Measurements from ENCODE around the gene TLN1. TPM values are rescaled to one million over a fixed set of nuclear protein-coding genes. Genes with fewer than 3 reads are reported as not detected.

TLN1 gene
- polyA plus RNA-seq, 3 donors: 46.6 to 251 (median 93.0) TPM

DNA sequence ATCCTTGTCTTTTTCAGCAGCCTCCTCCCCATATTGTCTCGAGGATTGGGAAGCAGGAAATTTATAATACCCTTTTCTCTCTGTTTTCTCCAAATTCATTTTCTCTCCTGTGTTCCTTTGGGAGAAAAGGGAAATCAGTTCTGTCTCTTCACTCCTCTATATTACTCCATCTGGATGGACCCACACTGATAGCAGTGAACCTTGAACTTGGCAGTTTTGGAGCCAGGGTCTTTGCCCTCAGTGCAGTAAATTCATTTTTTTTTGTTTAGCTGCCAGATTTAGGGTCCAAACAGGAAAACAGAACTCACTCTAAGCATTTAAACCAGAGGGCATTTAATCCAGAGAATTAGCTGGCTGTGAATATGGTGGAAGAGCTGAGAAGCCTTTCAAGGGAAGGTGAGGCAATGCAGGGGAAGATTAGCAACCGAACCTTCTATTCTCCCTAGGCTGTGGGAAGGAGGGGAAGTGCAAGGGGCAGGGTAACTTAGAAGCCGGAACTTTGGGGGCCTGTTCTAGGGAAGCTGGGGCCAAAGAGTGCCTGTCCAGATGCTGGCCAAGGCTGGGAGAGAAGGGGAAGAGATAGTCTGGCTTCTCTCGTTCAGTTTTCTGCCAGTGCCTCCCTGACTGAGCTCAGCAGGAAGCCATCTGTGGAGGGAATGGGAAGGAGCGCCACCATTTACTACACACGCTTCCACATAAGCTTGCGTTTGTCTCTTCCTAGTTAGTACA, 43.1 kb upstream of the TLN1 start:
- 0% methylated on average over 2 of the region's 7 CpGs for WGBS (ENCODE audit: insufficient coverage)
- Histone ChIP-seq H3K27ac (ENCODE audit: low read depth in 1 of 2, low read length in 2 of 2) (peak overlapping the region in 1 of 2 donors; percentile 32), H2AFZ (ENCODE audit: insufficient read depth, low read depth, low read length, poor library complexity, severe bottlenecking) (peak overlapping the region; percentile 49), H3K36me3 (replicated peaks in 1 of 2; ENCODE audit: control insufficient read depth in 1 of 2, insufficient read depth in 2 of 2, low read length in 2 of 2) (no peaks in the 10 kb centered on the region), H3K4me1 (ENCODE audit: control insufficient read depth in 1 of 2, insufficient read depth in 2 of 2, low read length in 2 of 2) (peaks cover 15 to 16% of the 10 kb centered on the region in 2 donors), H3K4me2 (replicated peaks; ENCODE audit: extremely low read depth, low read length, poor library complexity, severe bottlenecking) (peak overlapping the region; percentile 46), H4K20me1 (ENCODE audit: insufficient read depth, low read length) (no peaks in the 10 kb centered on the region), H3K27me3 (ENCODE audit: control insufficient read depth in 2 of 2, insufficient read depth in 2 of 2, low read length in 2 of 2) (no peaks in the 10 kb centered on the region), H3K79me2 (ENCODE audit: insufficient read depth, low read length) (no peaks in the 10 kb centered on the region), H3K4me3 (replicated peaks in 1 of 3; ENCODE audit: low read depth in 2 of 3, low read length in 3 of 3) (peak overlapping the region in 1 of 3 experiments; percentile 18), H3K9me3 (replicated peaks in 1 of 2; ENCODE audit: control insufficient read depth in 1 of 2, insufficient read depth in 1 of 2, low read length in 2 of 2) (no peaks in the 10 kb centered on the region), H3K9ac (ENCODE audit: insufficient read depth, low read length, poor library complexity, severe bottlenecking) (no peak overlapping the region)
- Mint-ChIP-seq H3K36me3 (no peaks in the 10 kb centered on the region), H3K27ac (peak overlapping the region in 5 of 7 donors; percentile 21 to 80 (median 69)), H3K4me1 (peaks cover 16% of the 10 kb centered on the region), H3K9me3 (no peaks in the 10 kb centered on the region), H3K4me3 (peak overlapping the region in 1 of 2 donors; percentile 57), H3K27me3 (ENCODE audit: low read depth in 3 of 3) (peaks cover 0 to 2% (median 1%) of the 10 kb centered on the region in 3 donors)
- DNase-seq: peak; percentile 32 to 43 (median 40)
- TF ChIP-seq, protein P1, sequence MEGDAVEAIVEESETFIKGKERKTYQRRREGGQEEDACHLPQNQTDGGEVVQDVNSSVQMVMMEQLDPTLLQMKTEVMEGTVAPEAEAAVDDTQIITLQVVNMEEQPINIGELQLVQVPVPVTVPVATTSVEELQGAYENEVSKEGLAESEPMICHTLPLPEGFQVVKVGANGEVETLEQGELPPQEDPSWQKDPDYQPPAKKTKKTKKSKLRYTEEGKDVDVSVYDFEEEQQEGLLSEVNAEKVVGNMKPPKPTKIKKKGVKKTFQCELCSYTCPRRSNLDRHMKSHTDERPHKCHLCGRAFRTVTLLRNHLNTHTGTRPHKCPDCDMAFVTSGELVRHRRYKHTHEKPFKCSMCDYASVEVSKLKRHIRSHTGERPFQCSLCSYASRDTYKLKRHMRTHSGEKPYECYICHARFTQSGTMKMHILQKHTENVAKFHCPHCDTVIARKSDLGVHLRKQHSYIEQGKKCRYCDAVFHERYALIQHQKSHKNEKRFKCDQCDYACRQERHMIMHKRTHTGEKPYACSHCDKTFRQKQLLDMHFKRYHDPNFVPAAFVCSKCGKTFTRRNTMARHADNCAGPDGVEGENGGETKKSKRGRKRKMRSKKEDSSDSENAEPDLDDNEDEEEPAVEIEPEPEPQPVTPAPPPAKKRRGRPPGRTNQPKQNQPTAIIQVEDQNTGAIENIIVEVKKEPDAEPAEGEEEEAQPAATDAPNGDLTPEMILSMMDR (IDR thresholded peaks at IDR 0.05): no peak
- intact Hi-C loops (cut with micrococcal nuclease): no loop called here

DNA sequence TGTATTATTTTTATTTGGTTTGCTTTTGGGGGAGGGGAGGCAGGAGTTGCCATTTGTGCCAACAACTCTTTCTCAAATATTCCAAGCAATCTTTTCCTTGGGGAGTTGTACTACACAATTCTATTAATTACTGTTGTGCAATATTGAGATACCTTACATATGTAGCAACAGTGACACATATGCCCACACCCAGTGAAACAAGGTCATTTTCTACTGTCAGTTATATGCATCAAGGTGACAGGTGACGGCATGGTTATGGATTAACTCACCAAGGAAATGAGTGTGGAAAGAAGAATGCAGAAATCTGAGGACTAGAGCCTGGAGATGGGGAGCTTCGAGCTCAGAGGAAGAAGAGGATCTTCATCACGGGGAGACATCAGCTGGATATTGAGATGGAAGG, 39.9 kb upstream of the TLN1 start:
- Mint-ChIP-seq H3K9me3 (no peaks in the 10 kb centered on the region), H3K4me3 (no peak overlapping the region), H3K4me1 (peaks cover 16% of the 10 kb centered on the region), H3K27ac (no peak overlapping the region), H3K36me3 (no peaks in the 10 kb centered on the region), H3K27me3 (ENCODE audit: low read depth in 3 of 3) (peaks cover 0 to 2% (median 1%) of the 10 kb centered on the region in 3 donors)
- intact Hi-C loops (cut with micrococcal nuclease): no loop called here
- Histone ChIP-seq H3K27ac (ENCODE audit: low read depth in 1 of 2, low read length in 2 of 2) (no peak overlapping the region), H2AFZ (ENCODE audit: insufficient read depth, low read depth, low read length, poor library complexity, severe bottlenecking) (no peak overlapping the region), H3K4me1 (ENCODE audit: control insufficient read depth in 1 of 2, insufficient read depth in 2 of 2, low read length in 2 of 2) (peaks cover 15 to 16% of the 10 kb centered on the region in 2 donors), H3K4me3 (replicated peaks in 1 of 3; ENCODE audit: low read depth in 2 of 3, low read length in 3 of 3) (no peak overlapping the region), H3K4me2 (replicated peaks; ENCODE audit: extremely low read depth, low read length, poor library complexity, severe bottlenecking) (no peak overlapping the region), H3K27me3 (ENCODE audit: control insufficient read depth in 2 of 2, insufficient read depth in 2 of 2, low read length in 2 of 2) (no peaks in the 10 kb centered on the region), H3K79me2 (ENCODE audit: insufficient read depth, low read length) (no peaks in the 10 kb centered on the region), H3K9me3 (replicated peaks in 1 of 2; ENCODE audit: control insufficient read depth in 1 of 2, insufficient read depth in 1 of 2, low read length in 2 of 2) (no peaks in the 10 kb centered on the region), H4K20me1 (ENCODE audit: insufficient read depth, low read length) (no peaks in the 10 kb centered on the region), H3K9ac (ENCODE audit: insufficient read depth, low read length, poor library complexity, severe bottlenecking) (no peak overlapping the region), H3K36me3 (replicated peaks in 1 of 2; ENCODE audit: control insufficient read depth in 1 of 2, insufficient read depth in 2 of 2, low read length in 2 of 2) (no peaks in the 10 kb centered on the region)
- 100% methylated on average over 2 of the region's 3 CpGs for WGBS (ENCODE audit: insufficient coverage)
- no peak for DNase-seq
- TF ChIP-seq, protein P1 (IDR thresholded peaks at IDR 0.05): no peak

All from CD14-positive monocyte (primary cell).